Cardiac fibroblast (primary cell): ENCODE results near the gene TEAD3.

ENCODE experiments used
- DNase-seq, 2 donors: peaks; one replicate each; pipeline versions ENCODE4 v3.0.0 to v3.0.0-alpha.2; 2010; ENCODE audit warnings: low read depth in 2 of 2
- H3K4me3 ChIP-seq, 2 donors: replicated peaks in 1 of 2; 1 replicate in 1 of 2; 2 replicates in 1 of 2; pipeline ENCODE4 v1.5.1; 2011; ENCODE audit warnings: low read depth in 2 of 2, low read length in 2 of 2, mild to moderate bottlenecking in 2 of 2, moderate library complexity in 1 of 2
- CTCF ChIP-seq: IDR thresholded peaks from one replicate; pipeline ENCODE4 v1.5.1; 2011; ENCODE audit warnings: low read depth, mild to moderate bottlenecking, low read length, inconsistent platforms

The TEAD3 gene

GRCh38 chr6:35487658-35488516 lies 9.0 kb downstream of the TEAD3 start:
- H3K4me3 ChIP-seq: no peak overlapping the region
- TF ChIP-seq CTCF: no peak
- DNase-seq: peak; percentile 50 to 62

- no peak overlapping the region for H3K4me3 ChIP-seq
These were observed 10.6 kb downstream of the TEAD3 start for GRCh38 chr6:35486005-35486925.

GRCh38 chr6:35485402-35485877 lies 11.4 kb downstream of the TEAD3 start:
- TF ChIP-seq CTCF: no peak
- DNase-seq: peak; percentile 60 to 75
- no peak overlapping the region for H3K4me3 ChIP-seq

More at GRCh38 chr6:35486005-35486925, 10.6 kb downstream of the TEAD3 start:
- DNase-seq: peak; percentile 39 to 63
- TF ChIP-seq CTCF: no peak

GRCh38 chr6:35484921-35485392 lies 11.9 kb downstream of the TEAD3 start:
- no peak for TF ChIP-seq CTCF
- DNase-seq: peak in 1 of 2 donors; percentile 53
- H3K4me3 ChIP-seq: no peak overlapping the region

GRCh38 chr6:35483893-35484645 lies 12.8 kb downstream of the TEAD3 start:
- DNase-seq: no peak
- TF ChIP-seq CTCF: no peak
- no peak overlapping the region for H3K4me3 ChIP-seq

GRCh38 chr6:35483490-35483889 lies 13.4 kb downstream of the TEAD3 start:
- no peak for TF ChIP-seq CTCF
- no peak overlapping the region for H3K4me3 ChIP-seq
- DNase-seq: no peak
